HG03097 (cell line): ENCODE results near the gene GFPT1.

Experiments
- ATAC-seq: cut with Tn5 transposase; IDR thresholded peaks from one replicate; pipeline ENCODE4 v1.9.1; 2021; ENCODE audit not compliant: unreplicated experiment, low FRiP score

GFPT1 gene

DNA sequence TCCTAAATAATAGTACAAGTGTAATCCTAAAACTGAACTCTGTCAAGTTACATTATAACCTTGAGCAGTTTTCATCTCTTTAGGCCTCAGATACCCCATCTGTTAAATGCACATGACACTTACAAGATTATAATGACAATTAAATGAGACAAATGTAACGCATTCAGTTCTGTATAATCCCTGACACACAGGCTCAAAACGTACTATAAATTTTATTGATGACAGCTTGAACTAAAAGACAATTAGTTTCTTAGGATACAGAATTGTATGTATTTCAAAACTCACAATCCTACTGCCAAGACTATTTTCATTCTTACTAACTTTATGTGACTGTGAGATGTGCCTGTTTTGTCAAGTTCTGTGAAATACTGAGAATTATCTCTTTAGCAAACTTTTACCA lies 56.2 kb downstream of the GFPT1 start:
- no peak for ATAC-seq

GRCh38 chr2:69322631-69323030 lies 64.4 kb downstream of the GFPT1 start:
- ATAC-seq = no peak

GRCh38 chr2:69316550-69316949 lies 70.5 kb downstream of the GFPT1 start:
- no peak for ATAC-seq

DNA sequence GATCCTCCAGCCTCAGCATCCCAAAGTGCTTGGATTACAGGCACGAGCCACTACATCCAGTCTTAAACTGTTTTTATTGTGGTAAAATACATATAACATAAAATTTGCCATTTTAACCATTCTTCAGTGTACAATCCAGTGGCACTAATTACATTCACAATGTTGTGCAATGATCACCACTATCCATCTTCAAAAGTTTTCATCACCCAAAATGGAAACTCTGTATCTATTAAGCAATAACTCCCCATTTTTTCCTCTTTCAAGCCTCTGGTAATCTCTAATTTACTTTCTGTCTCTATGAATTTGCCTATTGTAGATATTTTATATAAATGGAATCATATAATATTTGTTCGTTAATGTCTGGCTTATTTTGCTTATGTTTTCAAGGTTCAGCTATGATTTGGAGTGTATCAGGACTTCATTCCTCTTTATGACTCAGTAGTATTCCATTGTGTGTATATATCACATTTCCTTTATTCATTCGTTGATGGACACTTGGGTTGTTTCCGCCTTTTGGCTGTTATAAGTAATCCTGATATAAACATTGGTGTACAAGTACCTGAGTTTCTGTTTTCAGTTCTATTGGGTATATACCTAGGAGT lies 71.8 kb downstream of the GFPT1 start:
- ATAC-seq = no peak

DNA sequence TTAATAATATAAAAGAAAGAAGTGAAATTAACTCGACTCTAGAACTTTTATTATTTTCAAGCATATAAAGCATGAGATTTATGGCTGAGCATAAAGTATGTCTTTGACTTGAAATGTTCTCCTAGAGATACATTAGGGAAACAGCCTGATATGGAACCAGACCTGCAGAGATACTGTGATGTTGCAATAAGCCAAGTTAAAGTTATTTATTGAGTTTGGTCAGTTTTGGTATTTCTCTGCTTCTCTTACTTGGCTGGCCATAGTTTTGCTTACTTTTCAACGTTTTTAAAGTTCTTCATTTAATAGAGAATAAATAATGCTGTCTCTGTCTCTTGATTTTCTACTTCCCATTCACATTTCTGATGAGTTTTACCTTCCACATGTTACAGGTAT lies 76.0 kb downstream of the GFPT1 start:
- no peak for ATAC-seq

GRCh38 chr2:69310111-69311023 lies 76.7 kb downstream of the GFPT1 start:
- ATAC-seq = no peak

GRCh38 chr2:69309351-69310110 lies 77.5 kb downstream of the GFPT1 start:
- ATAC-seq = no peak

GRCh38 chr2:69308338-69308737 lies 78.7 kb downstream of the GFPT1 start:
- ATAC-seq = no peak

DNA sequence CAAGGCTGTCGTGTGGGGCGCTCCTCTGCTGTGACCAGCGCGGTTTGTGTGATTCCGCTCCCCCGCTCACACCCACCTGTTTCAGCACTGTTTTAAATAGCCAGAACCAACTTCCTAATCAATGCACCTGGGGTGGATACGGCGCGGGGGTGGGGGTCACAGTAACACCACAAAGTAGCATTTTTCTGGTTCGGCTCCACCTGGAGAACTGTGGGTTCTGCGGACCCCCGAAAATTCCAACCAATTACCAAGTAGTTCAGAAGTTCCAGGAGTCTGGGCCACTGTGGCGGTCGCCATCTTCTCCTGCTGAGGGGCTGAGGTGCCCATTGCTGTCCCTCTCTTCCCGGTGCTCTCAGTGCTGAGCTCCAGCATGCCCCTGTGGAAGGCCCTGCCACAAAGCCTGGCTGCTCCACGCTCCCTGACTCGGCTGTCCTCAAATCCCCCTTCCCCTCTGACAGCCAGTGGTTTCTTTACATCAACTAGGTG lies 79.4 kb downstream of the GFPT1 start:
- no peak for ATAC-seq

DNA sequence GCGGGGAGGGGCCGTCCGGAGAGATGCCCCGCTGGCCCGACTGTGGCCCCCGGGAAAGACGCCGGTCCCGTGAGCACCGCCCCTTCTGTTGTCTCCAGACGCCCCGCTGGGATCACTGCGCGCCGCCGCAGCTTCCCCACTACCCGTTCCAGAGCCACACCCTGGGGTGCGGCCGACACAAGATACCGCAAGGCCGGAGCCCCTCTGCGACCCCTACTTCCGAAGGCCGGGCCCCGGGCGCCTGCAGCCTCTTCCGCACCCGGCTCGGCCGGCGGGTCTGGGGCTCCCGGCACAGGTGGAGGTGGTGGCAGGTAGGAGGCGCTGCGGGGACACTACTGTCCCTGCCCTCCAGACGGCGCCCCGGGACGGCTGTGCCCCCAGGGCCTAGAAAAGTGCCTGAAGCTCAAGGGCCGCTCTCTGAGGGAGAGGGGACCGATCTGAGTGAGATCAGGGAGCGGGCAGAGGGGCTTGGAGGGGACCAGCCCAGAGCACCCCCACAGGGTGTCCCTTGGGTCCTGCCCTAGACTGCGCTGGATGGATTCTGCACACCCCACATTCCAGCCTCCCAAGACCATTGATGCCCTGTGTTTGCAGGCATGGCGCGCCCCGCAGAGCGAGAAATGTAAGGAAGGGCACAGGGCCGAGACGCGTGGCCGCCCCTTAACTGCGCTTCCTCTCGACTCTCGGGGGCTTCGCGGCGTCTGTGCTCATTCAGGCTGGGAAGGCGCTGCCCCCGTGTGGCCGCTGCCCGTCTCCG lies 80.0 kb downstream of the GFPT1 start:
- peak; percentile 72 for ATAC-seq

DNA sequence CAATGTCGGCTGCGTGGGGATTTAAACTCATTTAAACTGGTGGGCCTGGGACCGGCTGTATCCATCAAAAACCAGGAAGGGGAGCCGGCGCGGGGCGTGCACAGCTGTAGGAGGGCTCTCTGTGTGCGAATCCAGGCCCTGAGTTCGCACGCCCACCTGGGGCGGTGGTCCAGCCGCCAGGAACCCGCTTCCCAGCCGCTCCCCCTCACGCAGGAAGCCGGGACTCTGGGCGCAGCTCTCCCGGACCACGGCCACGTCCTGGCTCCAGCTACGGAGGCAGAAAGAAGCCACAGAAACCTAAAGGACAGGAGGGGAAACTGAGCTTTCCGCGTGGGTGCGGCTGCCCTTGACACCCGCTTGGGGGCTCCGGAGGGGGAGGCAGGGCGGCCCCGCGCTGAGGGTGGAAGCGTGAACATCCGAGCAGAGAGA lies 80.6 kb downstream of the GFPT1 start:
- no peak for ATAC-seq

DNA sequence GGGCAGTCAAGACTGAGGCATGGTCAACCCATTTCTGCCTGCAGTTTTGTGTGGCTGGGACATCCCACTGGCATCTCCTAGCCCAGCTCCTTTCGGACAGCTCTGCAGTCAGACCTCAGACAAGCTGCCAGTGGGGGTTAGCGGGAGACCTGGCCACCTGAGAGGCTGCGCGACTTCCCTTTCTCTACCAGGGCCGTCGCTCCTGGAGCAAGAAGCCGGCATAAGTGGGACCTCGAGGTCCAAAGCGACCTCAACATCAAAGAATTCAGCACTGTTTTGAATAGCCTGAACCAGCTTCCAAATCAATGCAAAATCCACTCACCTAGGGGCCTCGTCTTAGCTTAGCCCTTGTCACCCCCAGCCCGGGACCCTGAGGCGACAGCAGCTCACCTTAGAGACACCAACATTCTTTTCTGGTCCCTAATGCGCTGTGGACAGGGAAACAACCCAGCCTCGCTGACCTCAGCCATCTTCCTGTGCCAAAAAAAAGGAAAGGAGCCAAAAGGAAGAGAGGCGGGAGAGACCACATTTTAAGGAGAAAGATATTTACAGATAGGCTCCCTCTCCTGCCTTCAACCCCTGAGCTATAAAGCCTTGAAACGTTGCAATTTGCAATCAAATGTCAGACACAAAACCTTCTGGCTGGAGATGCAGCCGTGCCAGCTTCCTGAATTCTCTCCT lies 81.2 kb downstream of the GFPT1 start:
- ATAC-seq = no peak

GRCh38 chr2:69305166-69305565 lies 81.9 kb downstream of the GFPT1 start:
- no peak for ATAC-seq

- ATAC-seq = no peak
Observed at GRCh38 chr2:69304656-69305055, 82.4 kb downstream of the GFPT1 start.

DNA sequence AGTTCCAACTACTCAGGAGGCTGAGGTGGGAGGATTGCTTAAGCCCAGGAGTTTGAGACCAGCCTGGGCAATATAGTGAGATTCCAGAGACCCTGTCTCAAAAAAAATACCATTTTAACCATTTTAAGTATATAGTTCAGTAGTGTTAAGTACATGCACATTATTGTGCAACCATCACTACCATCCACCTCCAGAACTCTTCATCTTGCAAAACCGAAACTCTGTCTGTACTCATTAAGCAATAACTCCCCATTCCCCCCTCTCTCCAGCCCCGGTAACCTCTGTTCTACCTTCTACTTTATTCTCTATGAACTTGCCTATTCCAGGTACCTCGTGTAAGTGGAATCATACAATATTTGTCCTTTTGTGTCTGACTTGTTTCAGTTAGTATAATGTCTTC lies 86.4 kb downstream of the GFPT1 start:
- no peak for ATAC-seq

- no peak for ATAC-seq
Observed at GRCh38 chr2:69299772-69300516, 87.1 kb downstream of the GFPT1 start.

- no peak for ATAC-seq
Observed at GRCh38 chr2:69298862-69299261, 88.2 kb downstream of the GFPT1 start.

GRCh38 chr2:69298261-69298660 lies 88.8 kb downstream of the GFPT1 start:
- ATAC-seq = no peak

DNA sequence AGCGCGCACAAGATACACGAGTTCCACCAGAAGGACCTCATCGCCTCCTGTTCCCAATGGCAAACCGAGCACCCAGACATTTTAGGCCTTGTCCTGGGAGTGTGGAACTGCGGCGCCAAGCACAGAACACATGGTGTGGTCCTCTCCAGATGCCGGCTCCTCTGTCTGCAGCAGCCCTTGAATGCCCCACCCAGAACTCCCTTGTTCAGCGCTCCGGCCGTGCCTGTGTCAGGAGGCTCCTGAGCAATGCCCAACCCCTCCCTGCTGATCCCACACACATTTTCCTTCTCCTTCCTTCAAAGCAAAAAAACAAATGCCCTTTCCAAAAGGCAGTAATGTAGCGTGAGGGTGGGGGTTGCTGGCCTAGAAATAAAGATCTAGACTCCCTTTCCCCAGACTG lies 89.8 kb downstream of the GFPT1 start:
- ATAC-seq = no peak
